ENCODE results near the gene KLF15. TPM values are rescaled to one million over a fixed set of nuclear protein-coding genes. Genes with fewer than 3 reads are reported as not detected.

KLF15 gene
- total and polyA plus RNA-seq, 12 donors, result 13.5 to 61.3 (median 29.2) TPM

DNA sequence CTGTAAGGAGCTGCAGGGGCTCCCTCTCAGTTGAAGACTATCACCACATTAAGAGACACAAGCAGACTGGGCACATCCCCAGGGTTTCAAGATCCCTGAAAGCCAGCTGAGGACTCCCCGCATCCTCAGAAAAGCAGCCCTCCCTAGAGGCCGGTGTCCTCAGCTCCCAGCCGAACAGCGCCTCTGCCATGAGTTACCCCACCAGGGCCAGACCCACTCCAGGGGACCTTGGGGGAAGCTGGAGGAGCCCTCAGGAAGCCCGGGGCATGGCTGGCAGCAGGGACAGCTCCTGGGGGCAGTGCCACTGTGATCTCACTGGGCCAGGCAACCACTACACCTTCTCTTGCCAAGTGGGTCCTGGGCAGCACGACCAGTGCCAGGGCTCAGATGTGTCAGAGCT is 8.1 kb downstream of the KLF15 start:
- 80 to 87% methylated on average over 6 of the region's 6 CpGs for WGBS, 2 donors
- TF ChIP-seq, protein P1, sequence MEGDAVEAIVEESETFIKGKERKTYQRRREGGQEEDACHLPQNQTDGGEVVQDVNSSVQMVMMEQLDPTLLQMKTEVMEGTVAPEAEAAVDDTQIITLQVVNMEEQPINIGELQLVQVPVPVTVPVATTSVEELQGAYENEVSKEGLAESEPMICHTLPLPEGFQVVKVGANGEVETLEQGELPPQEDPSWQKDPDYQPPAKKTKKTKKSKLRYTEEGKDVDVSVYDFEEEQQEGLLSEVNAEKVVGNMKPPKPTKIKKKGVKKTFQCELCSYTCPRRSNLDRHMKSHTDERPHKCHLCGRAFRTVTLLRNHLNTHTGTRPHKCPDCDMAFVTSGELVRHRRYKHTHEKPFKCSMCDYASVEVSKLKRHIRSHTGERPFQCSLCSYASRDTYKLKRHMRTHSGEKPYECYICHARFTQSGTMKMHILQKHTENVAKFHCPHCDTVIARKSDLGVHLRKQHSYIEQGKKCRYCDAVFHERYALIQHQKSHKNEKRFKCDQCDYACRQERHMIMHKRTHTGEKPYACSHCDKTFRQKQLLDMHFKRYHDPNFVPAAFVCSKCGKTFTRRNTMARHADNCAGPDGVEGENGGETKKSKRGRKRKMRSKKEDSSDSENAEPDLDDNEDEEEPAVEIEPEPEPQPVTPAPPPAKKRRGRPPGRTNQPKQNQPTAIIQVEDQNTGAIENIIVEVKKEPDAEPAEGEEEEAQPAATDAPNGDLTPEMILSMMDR (IDR thresholded peaks at IDR 0.05), result no peak
- Histone ChIP-seq H3K27me3 (no peaks in the 10 kb centered on the region), H3K4me3 (no peak overlapping the region), H3K27ac (no peak overlapping the region), H3K36me3 (peaks cover 0 to 27% (median 0%) of the 10 kb centered on the region in 9 donors), H3K9me3 (no peaks in the 10 kb centered on the region), H3K4me1 (peaks cover 6 to 82% (median 59%) of the 10 kb centered on the region in 9 donors)
- no peak for DNase-seq
- intact Hi-C loops (cut with DNase I), result loop anchor here in 2 of 10 donors (5.0 kb wide), 2 partner anchors 47 to 57 kb away; no protein-coding TSS in a partner anchor
- ATAC-seq, result no peak

DNA sequence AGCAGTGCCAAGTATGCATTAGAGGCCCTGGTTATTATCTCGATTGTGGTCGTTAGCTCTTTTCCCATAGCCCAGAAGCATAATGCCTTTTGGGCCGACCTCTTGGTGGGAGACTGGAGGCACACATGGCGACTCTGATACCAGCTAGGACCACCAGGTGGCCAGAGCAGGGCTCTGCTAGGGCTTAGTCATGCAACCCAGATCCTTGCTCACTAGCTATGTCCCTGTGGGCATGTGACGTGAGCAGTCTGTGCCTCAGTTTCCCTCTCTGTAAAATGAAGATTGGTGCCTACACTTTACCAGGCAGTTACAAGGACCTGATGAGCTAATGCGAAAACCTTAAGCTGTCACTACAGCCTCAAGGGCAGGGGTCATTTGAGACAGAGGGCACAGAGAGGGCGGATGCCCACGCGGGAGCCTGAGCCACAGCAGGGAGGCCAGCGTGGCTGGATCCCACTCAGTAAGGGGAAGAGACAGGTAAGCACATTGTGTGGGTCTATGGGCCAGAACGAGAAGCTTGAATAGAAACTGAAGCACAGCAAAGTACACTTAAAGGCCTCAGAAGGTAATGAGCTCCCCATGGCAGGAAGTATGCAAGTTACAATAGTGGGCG is 8.8 kb downstream of the KLF15 start:
- no peak overlapping the region for H3K27ac ChIP-seq
- H3K4me1 ChIP-seq, result peaks cover 5 to 82% (median 52%) of the 10 kb centered on the region in 9 donors
- H3K27me3 ChIP-seq, result no peaks in the 10 kb centered on the region
- no peak overlapping the region for H3K4me3 ChIP-seq
- DNase-seq (peak in 1 of 2 donors; percentile 1), ATAC-seq (no peak)
- H3K9me3 ChIP-seq, result no peaks in the 10 kb centered on the region
- intact Hi-C loops (cut with DNase I), result loop anchor here in 2 of 10 donors (5.0 kb wide), 2 partner anchors 46 to 56 kb away; no protein-coding TSS in a partner anchor
- H3K36me3 ChIP-seq, result peaks cover 0 to 27% (median 0%) of the 10 kb centered on the region in 9 donors
- TF ChIP-seq, protein P1 (IDR thresholded peaks at IDR 0.05), result no peak
- 86 to 87% methylated on average over 12 of the region's 12 CpGs for WGBS, 2 donors

DNA sequence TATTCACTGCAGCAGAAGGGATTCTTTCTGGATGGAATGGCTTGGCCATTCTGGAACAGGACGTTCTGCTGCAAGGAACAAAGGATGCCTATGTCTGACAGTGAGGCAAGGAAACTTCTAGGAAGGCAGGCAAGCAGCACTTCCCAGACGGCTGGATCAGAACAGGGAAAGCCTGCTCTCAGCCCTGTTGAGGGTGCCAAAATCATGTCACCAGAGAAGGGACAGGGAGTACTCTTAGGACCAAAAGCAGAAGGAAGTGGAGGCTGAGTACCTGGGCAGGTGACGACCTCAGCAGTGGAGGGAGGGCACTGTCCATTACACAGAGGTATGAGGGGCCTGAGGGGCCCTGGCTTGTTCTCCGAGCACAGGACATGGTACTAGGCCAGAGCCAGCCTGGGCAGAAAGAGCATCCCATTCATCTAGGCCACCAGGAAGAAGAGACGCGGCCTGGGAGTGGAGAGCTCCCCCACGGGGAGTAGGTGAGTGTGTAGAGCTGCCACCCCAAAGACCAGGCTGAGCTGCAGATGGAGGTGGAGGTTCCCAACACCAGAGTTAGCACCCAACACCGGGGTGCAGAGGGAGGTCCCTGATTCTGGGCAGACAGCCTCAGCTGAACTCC is 9.6 kb downstream of the KLF15 start:
- Histone ChIP-seq H3K36me3 (peaks cover 0 to 27% (median 0%) of the 10 kb centered on the region in 9 donors), H3K27me3 (no peaks in the 10 kb centered on the region), H3K4me1 (peaks cover 5 to 77% (median 47%) of the 10 kb centered on the region in 9 donors), H3K27ac (no peak overlapping the region), H3K4me3 (no peak overlapping the region), H3K9me3 (no peaks in the 10 kb centered on the region)
- 66 to 70% methylated on average over 8 of the region's 8 CpGs for WGBS, 2 donors
- intact Hi-C loops (cut with DNase I), result loop anchor here in 2 of 10 donors (5.0 kb wide), 2 partner anchors 45 to 55 kb away; no protein-coding TSS in a partner anchor
- DNase-seq (peak in 1 of 2 donors; percentile 1), ATAC-seq (peak in 1 of 8 donors; percentile 10)
- TF ChIP-seq, protein P1 (IDR thresholded peaks at IDR 0.05), result no peak

DNA sequence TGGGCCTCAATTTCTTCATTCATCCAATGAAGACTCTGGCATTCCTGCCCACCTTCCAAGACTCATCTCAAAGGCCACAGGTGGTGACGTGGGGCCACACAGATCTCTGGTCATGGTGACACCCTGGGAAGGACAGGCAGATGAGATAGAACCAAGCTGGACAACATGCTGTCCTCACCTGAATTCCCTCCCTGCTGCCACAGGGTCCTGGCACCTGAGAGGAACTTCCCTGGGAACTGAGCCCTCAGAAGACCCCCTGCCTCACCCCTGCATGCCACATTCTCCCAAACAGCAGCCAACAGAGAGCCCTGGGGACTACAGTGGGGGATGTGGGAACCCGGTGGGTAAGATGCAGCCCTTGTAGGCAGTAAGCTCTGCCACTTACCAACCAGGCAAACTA is 10.7 kb downstream of the KLF15 start:
- Histone ChIP-seq H3K4me3 (no peak overlapping the region), H3K4me1 (peaks cover 4 to 67% (median 44%) of the 10 kb centered on the region in 9 donors), H3K27me3 (no peaks in the 10 kb centered on the region), H3K36me3 (peaks cover 0 to 19% (median 0%) of the 10 kb centered on the region in 9 donors), H3K9me3 (no peaks in the 10 kb centered on the region), H3K27ac (no peak overlapping the region)
- WGBS, 2 donors, result 87% methylated on average over 2 of the region's 2 CpGs
- DNase-seq (no peak), ATAC-seq (no peak)
- intact Hi-C loops (cut with DNase I), result loop anchor here in 2 of 10 donors (5.0 kb wide), 2 partner anchors 44 to 54 kb away; no protein-coding TSS in a partner anchor
- TF ChIP-seq, protein P1 (IDR thresholded peaks at IDR 0.05), result no peak

All from heart right ventricle (tissue), 16 donors.